RWPE2 (cell line): ENCODE data around the gene SCN7A.

ENCODE experiments used
- ATAC-seq: fragments of 200-7000 bp; cut with Tn5 transposase; 3 replicates; pipeline ENCODE4 v1.9.1; 2021; ENCODE audit warnings: low read depth
- DNase-seq: peaks from one replicate; pipeline ENCODE4 v3.0.0-alpha.2; 2020; ENCODE audit warnings: low spot score
- H3K27ac ChIP-seq: fragments of 450-650 bp; 2 replicates; pipeline ENCODE4 v1.5.1; 2017; ENCODE audit warnings: mild to moderate bottlenecking; ENCODE audit not compliant: poor library complexity, severe bottlenecking
- H3K27me3 ChIP-seq: fragments of 250-450 bp; sonication (Bioruptor Pico); 2 replicates; pipeline ENCODE4 v1.5.1; 2021; ENCODE audit warnings: mild to moderate bottlenecking, moderate library complexity; ENCODE audit not compliant: insufficient read depth, poor library complexity, severe bottlenecking
- H3K36me3 ChIP-seq: fragments of 250-450 bp; sonication (Bioruptor Pico); 2 replicates; pipeline ENCODE4 v1.5.1; 2020; ENCODE audit warnings: low read depth, mild to moderate bottlenecking, moderate library complexity
- H3K4me1 ChIP-seq: fragments of 250-450 bp; sonication (Bioruptor Pico); 2 replicates; pipeline ENCODE4 v1.5.1; 2021; ENCODE audit warnings: mild to moderate bottlenecking, moderate library complexity; ENCODE audit not compliant: insufficient read depth, poor library complexity, severe bottlenecking
- H3K4me3 ChIP-seq: fragments of 250-450 bp; sonication (Bioruptor Pico); 2 replicates; pipeline ENCODE4 v1.5.1; 2021; ENCODE audit warnings: mild to moderate bottlenecking, moderate library complexity; ENCODE audit not compliant: severe bottlenecking
- H3K9me3 ChIP-seq: fragments of 250-450 bp; sonication (Bioruptor Pico); 2 replicates; pipeline ENCODE4 v1.5.1; 2021; ENCODE audit warnings: mild to moderate bottlenecking, moderate library complexity; ENCODE audit not compliant: severe bottlenecking
- CTCF ChIP-seq: fragments of 450-650 bp; IDR thresholded peaks from one replicate; pipeline ENCODE4 v1.5.1; 2017; ENCODE audit warnings: mild to moderate bottlenecking, moderate library complexity; ENCODE audit not compliant: poor library complexity, severe bottlenecking

Gene SCN7A

GRCh38 chr2:166406374-166406773 is 87.7 kb downstream of the SCN7A start:
- ATAC-seq (no peak), DNase-seq (no peak)
- peaks cover 14% of the 10 kb centered on the region for H3K4me1 ChIP-seq

GRCh38 chr2:166405569-166405926 is 88.5 kb downstream of the SCN7A start:
- H3K36me3 ChIP-seq: no peaks in the 10 kb centered on the region
- no peaks in the 10 kb centered on the region for H3K9me3 ChIP-seq
- ATAC-seq (no peak), DNase-seq (no peak)
- no peak overlapping the region for H3K27ac ChIP-seq
- TF ChIP-seq CTCF: no peak
- H3K27me3 ChIP-seq: no peaks in the 10 kb centered on the region
- peaks cover 6% of the 10 kb centered on the region for H3K4me1 ChIP-seq
- H3K4me3 ChIP-seq: no peak overlapping the region

More at GRCh38 chr2:166406374-166406773, 87.7 kb downstream of the SCN7A start:
- H3K27me3 ChIP-seq: no peaks in the 10 kb centered on the region
- H3K9me3 ChIP-seq: no peaks in the 10 kb centered on the region
- H3K27ac ChIP-seq: no peak overlapping the region
- TF ChIP-seq CTCF: no peak
- H3K4me3 ChIP-seq: no peak overlapping the region
- H3K36me3 ChIP-seq: no peaks in the 10 kb centered on the region

GRCh38 chr2:166404831-166405568 is 89.0 kb downstream of the SCN7A start:
- Histone ChIP-seq H3K36me3 (no peaks in the 10 kb centered on the region), H3K27me3 (no peaks in the 10 kb centered on the region), H3K4me1 (peaks cover under 1% of the 10 kb centered on the region), H3K4me3 (no peak overlapping the region), H3K9me3 (no peaks in the 10 kb centered on the region), H3K27ac (no peak overlapping the region)
- no peak for TF ChIP-seq CTCF
- no peak for ATAC-seq
- DNase-seq: no peak

- no peak for DNase-seq
- no peak for ATAC-seq
- H3K4me1 ChIP-seq: no peaks in the 10 kb centered on the region
- no peak overlapping the region for H3K27ac ChIP-seq
- no peaks in the 10 kb centered on the region for H3K27me3 ChIP-seq
- no peak overlapping the region for H3K4me3 ChIP-seq
- no peak for TF ChIP-seq CTCF
- H3K9me3 ChIP-seq: no peaks in the 10 kb centered on the region
- H3K36me3 ChIP-seq: no peaks in the 10 kb centered on the region
Measured at GRCh38 chr2:166394245-166394644, 99.8 kb downstream of the SCN7A start.

GRCh38 chr2:166393008-166393407 is 101.0 kb downstream of the SCN7A start:
- no peaks in the 10 kb centered on the region for H3K4me1 ChIP-seq
- H3K4me3 ChIP-seq: no peak overlapping the region
- H3K27me3 ChIP-seq: no peaks in the 10 kb centered on the region
- DNase-seq (no peak), ATAC-seq (no peak)
- H3K36me3 ChIP-seq: no peaks in the 10 kb centered on the region
- no peaks in the 10 kb centered on the region for H3K9me3 ChIP-seq
- no peak overlapping the region for H3K27ac ChIP-seq
- no peak for TF ChIP-seq CTCF
